ENCODE results near the gene WDR82.

GRCh38 chr3:52268036-52268435 is 10.4 kb downstream of the WDR82 start:
- TF ChIP-seq CTCF (IDR thresholded peaks at IDR 0.05; ENCODE audit: insufficient read depth, low read length) (no peak), POLR2AphosphoS5 (IDR thresholded peaks at IDR 0.05; ENCODE audit: low read depth) (no peak)
